HL-60 (cell line): ENCODE measurements around the gene ZNF460.

Experiments
- GABPA ChIP-seq: IDR thresholded peaks from 2 replicates; pipeline ENCODE4 v1.6.1; 2012; ENCODE audit warnings: low read depth
- POLR2AphosphoS5 ChIP-seq: IDR thresholded peaks from 2 replicates; pipeline ENCODE4 v1.6.1; 2012; ENCODE audit warnings: low read depth
- TF ChIP-seq, protein P1 (sequence below): IDR thresholded peaks from one replicate; pipeline ENCODE4 v1.5.1; 2011; ENCODE audit warnings: low read length, control low read depth, inconsistent platforms; ENCODE audit not compliant: insufficient read depth

DNA sequence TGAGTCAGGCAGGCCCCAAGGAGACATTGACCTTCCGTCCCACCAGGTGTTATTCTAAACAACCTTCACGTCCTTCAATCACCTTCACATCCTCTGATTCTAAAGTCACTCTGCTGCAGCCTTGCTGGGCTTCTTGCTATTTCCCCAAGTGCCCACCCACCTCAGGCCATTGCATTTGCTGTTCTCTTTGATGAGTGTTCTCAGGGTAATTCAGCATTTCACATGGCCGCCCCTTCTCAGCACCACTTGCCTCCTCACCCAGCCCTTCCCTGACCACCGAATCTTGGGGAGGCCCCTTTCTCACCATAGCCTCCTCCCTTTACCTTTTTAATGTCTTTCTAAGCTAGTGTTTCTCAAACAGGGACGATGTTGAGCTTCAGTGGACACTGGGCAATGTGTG lies 35.2 kb upstream of the ZNF460 start:
- TF ChIP-seq, protein P1, sequence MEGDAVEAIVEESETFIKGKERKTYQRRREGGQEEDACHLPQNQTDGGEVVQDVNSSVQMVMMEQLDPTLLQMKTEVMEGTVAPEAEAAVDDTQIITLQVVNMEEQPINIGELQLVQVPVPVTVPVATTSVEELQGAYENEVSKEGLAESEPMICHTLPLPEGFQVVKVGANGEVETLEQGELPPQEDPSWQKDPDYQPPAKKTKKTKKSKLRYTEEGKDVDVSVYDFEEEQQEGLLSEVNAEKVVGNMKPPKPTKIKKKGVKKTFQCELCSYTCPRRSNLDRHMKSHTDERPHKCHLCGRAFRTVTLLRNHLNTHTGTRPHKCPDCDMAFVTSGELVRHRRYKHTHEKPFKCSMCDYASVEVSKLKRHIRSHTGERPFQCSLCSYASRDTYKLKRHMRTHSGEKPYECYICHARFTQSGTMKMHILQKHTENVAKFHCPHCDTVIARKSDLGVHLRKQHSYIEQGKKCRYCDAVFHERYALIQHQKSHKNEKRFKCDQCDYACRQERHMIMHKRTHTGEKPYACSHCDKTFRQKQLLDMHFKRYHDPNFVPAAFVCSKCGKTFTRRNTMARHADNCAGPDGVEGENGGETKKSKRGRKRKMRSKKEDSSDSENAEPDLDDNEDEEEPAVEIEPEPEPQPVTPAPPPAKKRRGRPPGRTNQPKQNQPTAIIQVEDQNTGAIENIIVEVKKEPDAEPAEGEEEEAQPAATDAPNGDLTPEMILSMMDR, result no peak
- TF ChIP-seq GABPA (no peak), POLR2AphosphoS5 (no peak)
